Stimulated activated CD4-positive, alpha-beta T cell treated with anti-CD3 and anti-CD28 coated beads, Interleukin-4, amount 100 ng/mL, for 4 hours (primary cell): ENCODE data around the gene TRIM63.

Experiments used
- DNase-seq, 2 experiments: peaks; one replicate each; pipeline ENCODE4 v3.0.0-alpha.2; 2020

TRIM63 gene

GRCh38 chr1:26012864-26013263 is 54.6 kb downstream of the TRIM63 start:
- DNase-seq, result no peak

- DNase-seq, result no peak
Observed at GRCh38 chr1:26010825-26011224, 56.6 kb downstream of the TRIM63 start.

- DNase-seq, result no peak
Observed at GRCh38 chr1:26009796-26010447, 57.5 kb downstream of the TRIM63 start.

GRCh38 chr1:26006710-26007109 is 60.7 kb downstream of the TRIM63 start:
- DNase-seq, result no peak

- DNase-seq, result no peak
Observed at GRCh38 chr1:26005434-26006105, 61.9 kb downstream of the TRIM63 start.

GRCh38 chr1:26003756-26004155 is 63.7 kb downstream of the TRIM63 start:
- no peak for DNase-seq

GRCh38 chr1:26003262-26003661 is 64.2 kb downstream of the TRIM63 start:
- DNase-seq, result no peak
